K562 (cell line): Measurements from ENCODE around the gene CDKN1C. TPM values are rescaled to one million over a fixed set of nuclear protein-coding genes. Genes with fewer than 3 reads are reported as not detected.

ENCODE experiments used
- ATAC-seq: fragments of 200-7000 bp; cut with Tn5 transposase; 3 replicates; pipeline ENCODE4 v1.9.1; 2020; ENCODE audit warnings: moderate library complexity
- BruUV-seq: library from RNA; stranded (reverse); fragments of 400-500 nt; replicated peaks from 2 replicates; lab custom pipeline; 2021; lab: Mats Ljungman, UMichigan
- CTCF ChIA-PET: fragments of 300-600 bp; formaldehyde crosslinking; extraction: SDS; loops from one replicate; lab custom pipeline; 2021; ENCODE audit warnings: low intra/inter-chr PET ratio; lab: Yijun Ruan, JAX
- POLR2A ChIA-PET: fragments of 300-600, 350-650 bp; sonication (Branson Sonifier 250); formaldehyde crosslinking; extraction: SDS; loops from one replicate; lab custom pipeline; 2021; ENCODE audit warnings: antibody characterized with exemption, inconsistent platforms; lab: Yijun Ruan, JAX
- DNase-seq, 4 experiments: peaks; one replicate each; pipeline versions ENCODE4 v3.0.0 to v3.0.0-alpha.2; 2011 to 2018; ENCODE audit warnings: low spot score in 3 of 4, mixed read lengths in 3 of 4; ENCODE audit errors: extremely low read depth in 1 of 4
- FAIRE-seq: peaks from 2 replicates; lab custom pipeline; 2011; peaks lifted over from hg19 to GRCh38; lab: Jason Lieb, UNC
- H2AFZ ChIP-seq: 2 replicates; pipeline ENCODE4 v1.6.0; 2011; ENCODE audit warnings: low read depth, low read length, control low read depth, inconsistent platforms
- H3K27ac ChIP-seq: fragments of 200-600 bp; 3 replicates; pipeline ENCODE4 v1.8.0; 2011; ENCODE audit warnings: low read depth, mild to moderate bottlenecking, control low read depth, inconsistent platforms, low read length, moderate library complexity, mixed read lengths; ENCODE audit errors: extremely low read depth
- H3K27me3 ChIP-seq, 2 experiments: fragments of 300-600 bp in 1 of 2; 2 replicates in 1 of 2; 3 replicates in 1 of 2; pipeline versions ENCODE4 v1.6.0 to v1.8.0; 2011; ENCODE audit warnings: inconsistent platforms in 2 of 2, low read length in 2 of 2, mild to moderate bottlenecking in 1 of 2, mixed read lengths in 1 of 2, moderate library complexity in 1 of 2; ENCODE audit not compliant: control insufficient read depth in 2 of 2, insufficient read depth in 2 of 2
- H3K36me3 ChIP-seq: fragments of 300-600 bp; 3 replicates; pipeline ENCODE4 v1.8.0; 2011; ENCODE audit warnings: mild to moderate bottlenecking, low read length, inconsistent platforms; ENCODE audit not compliant: control insufficient read depth, insufficient read depth
- H3K4me1 ChIP-seq, 2 experiments: fragments of 200-600 bp in 1 of 2; replicated peaks in 1 of 2; 2 replicates in 1 of 2; 3 replicates in 1 of 2; pipeline versions ENCODE4 v1.5.1 to v1.8.0; 2011; ENCODE audit warnings: inconsistent platforms in 2 of 2, low read length in 2 of 2, mild to moderate bottlenecking in 1 of 2, mixed read lengths in 1 of 2, moderate library complexity in 1 of 2; ENCODE audit not compliant: control insufficient read depth in 2 of 2, insufficient read depth in 2 of 2
- H3K4me2 ChIP-seq: 2 replicates; pipeline ENCODE4 v1.6.1; 2011; ENCODE audit warnings: low read length, control low read depth, inconsistent platforms, mixed read lengths; ENCODE audit not compliant: insufficient read depth
- H3K4me3 ChIP-seq: fragments of 200-600 bp; sonication (generic), shearing (Covaris generic); 2 replicates; pipeline ENCODE4 v1.5.1; 2016; ENCODE audit warnings: control low read depth, inconsistent platforms
- H3K79me2 ChIP-seq: fragments of 200-600 bp; 3 replicates; pipeline ENCODE4 v1.8.0; 2011; ENCODE audit warnings: low read length, inconsistent platforms; ENCODE audit not compliant: control insufficient read depth, insufficient read depth
- H3K9ac ChIP-seq, 2 experiments: 2 replicates each; pipeline versions ENCODE4 v1.6.0 to v1.6.1; 2011; ENCODE audit warnings: low read depth in 2 of 2, low read length in 2 of 2, control low read depth in 1 of 2, inconsistent platforms in 1 of 2, mild to moderate bottlenecking in 1 of 2, mixed read lengths in 1 of 2; ENCODE audit not compliant: insufficient read depth in 1 of 2
- H3K9me1 ChIP-seq: one replicate; pipeline ENCODE4 v1.6.0; 2011; ENCODE audit warnings: inconsistent platforms, mild to moderate bottlenecking, low read length, moderate library complexity; ENCODE audit not compliant: control insufficient read depth, insufficient read depth
- H3K9me3 ChIP-seq: replicated peaks from 2 replicates; pipeline ENCODE4 v1.5.1; 2011; ENCODE audit warnings: low read depth, low read length, inconsistent platforms; ENCODE audit not compliant: control insufficient read depth, insufficient read depth
- H4K20me1 ChIP-seq: replicated peaks from 2 replicates; pipeline ENCODE4 v1.6.1; 2011; ENCODE audit warnings: low read length, inconsistent platforms, mixed read lengths; ENCODE audit not compliant: control insufficient read depth, insufficient read depth
- ATF7 ChIP-seq: fragments of 450-650 bp; IDR thresholded peaks from 2 replicates; pipeline ENCODE4 v1.7.1; 2014; ENCODE audit warnings: mild to moderate bottlenecking, moderate library complexity
- CAMTA2 ChIP-seq: fragments of 250-450 bp; sonication (Bioruptor Pico); conservative IDR thresholded peaks from 2 replicates; pipeline ENCODE4 v1.5.1; 2022
- DPF2 ChIP-seq: fragments of 450-650 bp; IDR thresholded peaks from 2 replicates; pipeline ENCODE4 v1.6.1; 2016
- GABPB1 ChIP-seq: sonication (generic); formaldehyde crosslinking; IDR thresholded peaks from 2 replicates; pipeline ENCODE4 v1.8.0; 2022; ENCODE audit warnings: mild to moderate bottlenecking, missing genetic modification reagents
- L3MBTL2 ChIP-seq: fragments of 450-650 bp; IDR thresholded peaks from 2 replicates; pipeline ENCODE4 v1.6.1; 2016; ENCODE audit warnings: mild to moderate bottlenecking, moderate library complexity
- MAZ ChIP-seq, 2 experiments: fragments of 450-650 bp in 1 of 2; sonication (generic) in 1 of 2; formaldehyde crosslinking; IDR thresholded peaks in 1 of 2; conservative IDR thresholded peaks in 1 of 2; 2 replicates each; pipeline versions ENCODE4 v1.4.0 to v1.5.0; 2020; ENCODE audit warnings: mild to moderate bottlenecking in 1 of 2, missing genetic modification reagents in 1 of 2
- MTA3 ChIP-seq: fragments of 450-650 bp; formaldehyde crosslinking; IDR thresholded peaks from 2 replicates; pipeline ENCODE4 v1.6.1; 2017; ENCODE audit warnings: mild to moderate bottlenecking, borderline replicate concordance
- PCBP2 ChIP-seq: fragments of 200-400 bp; formaldehyde crosslinking; IDR thresholded peaks from 2 replicates; pipeline ENCODE4 v1.6.1; 2018; ENCODE audit warnings: low read length, low read depth, mild to moderate bottlenecking, moderate library complexity; ENCODE audit not compliant: poor library complexity, severe bottlenecking
- RAD21 ChIP-seq, 2 experiments: fragments of 250-450 bp in 1 of 2; fragments of 450-650 bp in 1 of 2; sonication (Bioruptor Pico) in 1 of 2; formaldehyde crosslinking in 1 of 2; IDR thresholded peaks in 1 of 2; conservative IDR thresholded peaks in 1 of 2; 2 replicates each; pipeline versions ENCODE4 v1.4.0 to v1.8.0; 2020 to 2022; ENCODE audit warnings: mild to moderate bottlenecking in 2 of 2, moderate library complexity in 1 of 2
- RB1 ChIP-seq: fragments of 450-650 bp; IDR thresholded peaks from 2 replicates; pipeline ENCODE4 v1.6.1; 2017; ENCODE audit warnings: low read depth, mild to moderate bottlenecking
- ZBTB7A ChIP-seq: IDR thresholded peaks from 2 replicates; pipeline ENCODE4 v1.6.1; 2011; ENCODE audit warnings: low read depth, mild to moderate bottlenecking, low read length, moderate library complexity, borderline replicate concordance; ENCODE audit not compliant: control insufficient read depth
- ZNF395 ChIP-seq: fragments of 200-800 bp; sonication (Bioruptor generic); IDR thresholded peaks from 2 replicates; pipeline ENCODE4 v1.6.1; 2017; ENCODE audit warnings: missing genetic modification characterization, missing compliant biosample characterization
- ZNF408 ChIP-seq: fragments of 250-450 bp; sonication (Bioruptor Pico); IDR thresholded peaks from 2 replicates; pipeline ENCODE4 v1.4.0; 2020; ENCODE audit warnings: low read depth, mild to moderate bottlenecking, moderate library complexity
- ZNF583 ChIP-seq: fragments of 250-450 bp; sonication (Bioruptor Pico); IDR thresholded peaks from 2 replicates; pipeline ENCODE4 v1.4.0; 2020
- WGBS: fragments of 100-300 bp; shearing (Covaris generic); methylation state at CpG from one replicate; pipeline ENCODE4 v1.1.6; 2016; ENCODE audit warnings: low coverage, mixed read lengths; ENCODE audit not compliant: insufficient coverage; ENCODE audit errors: missing lambda C conversion rate; 5-methylcytosine and 5-hydroxymethylcytosine counted together
- in situ Hi-C: fragments of 300-500 bp; cut with MboI; formaldehyde crosslinking; loops from 4 replicates; pipeline ENCODE4 v1.15.0; 2018; ENCODE audit warnings: inconsistent platforms, mixed read lengths
- intact Hi-C: fragments of 100-400 bp; cut with micrococcal nuclease; formaldehyde crosslinking; loops from 2 replicates; pipeline ENCODE4 v1.14.2; 2022
- polyA plus RNA-seq, 8 experiments: library from polyadenylated mRNA; depleted of rRNA in 4 of 8; stranded (reverse) in 5 of 8; unstranded in 3 of 8; fragments of >200 nt; fragmentation: Nextera tagmentation in 2 of 8; fragmentation: Illumina TruSeq in 1 of 8; extraction: Ambion mirVana in 2 of 8; extraction: Trizol in 1 of 8; gene quantifications; 2 replicates each; pipeline versions ENCODE4 v1.2.1 to v1.2.3, GENCODE V29; 2011 to 2014; ENCODE audit warnings: inconsistent platforms in 1 of 8, missing spikeins in 1 of 8
- total RNA-seq, 7 experiments: library from RNA; depleted of rRNA in 6 of 7; stranded (reverse); fragments of >200 nt in 6 of 7; fragmentation: Illumina TruSeq in 2 of 7; extraction: Trizol in 2 of 7; gene quantifications; 2 replicates each; pipeline versions ENCODE4 v1.2.1 to v1.2.3, GENCODE V29; 2011 to 2021; ENCODE audit warnings: low replicate concordance in 1 of 7
- TF ChIP-seq, protein P1 (sequence below), 2 experiments: IDR thresholded peaks; 2 replicates each; pipeline ENCODE4 v1.6.1; 2011; ENCODE audit warnings: borderline replicate concordance in 1 of 2, control low read depth in 1 of 2, low read depth in 1 of 2, low read length in 1 of 2, mild to moderate bottlenecking in 1 of 2, mixed read lengths in 1 of 2, moderate library complexity in 1 of 2; ENCODE audit not compliant: insufficient read depth in 1 of 2, insufficient read length in 1 of 2, poor library complexity in 1 of 2, severe bottlenecking in 1 of 2; ENCODE audit errors: extremely low read depth in 1 of 2
- TF ChIP-seq, protein P2 (sequence below): fragments of 200-800 bp; sonication (Bioruptor generic); IDR thresholded peaks from 2 replicates; pipeline ENCODE4 v1.6.1; 2017; ENCODE audit warnings: missing genetic modification characterization, missing compliant biosample characterization

Gene CDKN1C
- total and polyA plus RNA-seq, 9 of the 15 experiments (the other 6 are each of a cell fraction or from before 2014, with no cell fraction given), result 2.8 to 21.1 (median 9.3) TPM

GRCh38 chr11:2886191-2886894, 768 bp upstream of the CDKN1C start:
- Histone ChIP-seq H3K9me1 (no peaks in the 10 kb centered on the region), H2AFZ (peak overlapping the region; percentile 69), H3K27me3 (0 out of 5 replicates have a peak, but pooled peaks cover 0 to 5% of the 10 kb centered on the region in 2 experiments), H3K27ac (no peak overlapping the region), H3K4me1 (peaks cover 28 to 84% of the 10 kb centered on the region in 2 experiments), H3K4me3 (no peak overlapping the region), H3K36me3 (no peaks in the 10 kb centered on the region), H4K20me1 (no peaks in the 10 kb centered on the region), H3K9me3 (no peaks in the 10 kb centered on the region), H3K4me2 (peak overlapping the region; percentile 53), H3K79me2 (no peaks in the 10 kb centered on the region), H3K9ac (peak overlapping the region; percentile 14 to 81; a peak in 3 of 4 replicates)
- DNase-seq (peak in 1 of 4 experiments; percentile 31), FAIRE-seq (no peak), ATAC-seq (no peak)
- in situ Hi-C loops, result loop anchor here (5.0 kb wide), 1 partner anchor 354 kb away; no protein-coding TSS in a partner anchor
- intact Hi-C loops, result loop anchor here (5.0 to 10.0 kb wide), 2 partner anchors 189 to 322 kb away; partner anchors contain the start of gene KCNQ1OT1
- WGBS, result 40% methylated on average over 30 of the region's 49 CpGs
- ChIA-PET POLR2A (interaction anchor here (0.5 to 2.0 kb wide), 5 partner anchors 187 to 417 kb away, joined by 4 to 10 read pairs (median 4); partner anchors contain the start of gene KCNQ1OT1), CTCF (interaction anchor here (10.6 kb wide), 1 partner anchor 352 kb away, joined by 228 read pairs; no protein-coding TSS in a partner anchor)
- BruUV-seq, result no TSS peak
- TF ChIP-seq PCBP2, result no peak
- TF ChIP-seq ZNF395 (CRISPR knock-in tag), result no peak
- TF ChIP-seq MTA3, result 0 out of 2 replicates have a peak, but pooled peaks have one; percentile 29
- peak; percentile 40; the same call in 1 of the 2 replicates for TF ChIP-seq RB1
- TF ChIP-seq ZBTB7A, result peak; percentile 19; the same call in 1 of the 2 replicates
- no peak for TF ChIP-seq CAMTA2 (CRISPR knock-in tag)
- peak; percentile 14; the same call in 1 of the 2 replicates for TF ChIP-seq ATF7
- TF ChIP-seq ZNF583, result 0 out of 2 replicates have a peak, but pooled peaks have one; percentile 18
- TF ChIP-seq, protein P1, sequence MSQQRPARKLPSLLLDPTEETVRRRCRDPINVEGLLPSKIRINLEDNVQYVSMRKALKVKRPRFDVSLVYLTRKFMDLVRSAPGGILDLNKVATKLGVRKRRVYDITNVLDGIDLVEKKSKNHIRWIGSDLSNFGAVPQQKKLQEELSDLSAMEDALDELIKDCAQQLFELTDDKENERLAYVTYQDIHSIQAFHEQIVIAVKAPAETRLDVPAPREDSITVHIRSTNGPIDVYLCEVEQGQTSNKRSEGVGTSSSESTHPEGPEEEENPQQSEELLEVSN (IDR thresholded peaks at IDR 0.05; ENCODE audit: borderline replicate concordance in 1 of 2, extremely low read depth in 1 of 2, insufficient read depth in 1 of 2, insufficient read length in 1 of 2, low read depth in 1 of 2, low read length in 1 of 2, poor library complexity in 1 of 2, severe bottlenecking in 1 of 2), result peak in 1 of 2 experiments; percentile 62
- TF ChIP-seq, protein P2, sequence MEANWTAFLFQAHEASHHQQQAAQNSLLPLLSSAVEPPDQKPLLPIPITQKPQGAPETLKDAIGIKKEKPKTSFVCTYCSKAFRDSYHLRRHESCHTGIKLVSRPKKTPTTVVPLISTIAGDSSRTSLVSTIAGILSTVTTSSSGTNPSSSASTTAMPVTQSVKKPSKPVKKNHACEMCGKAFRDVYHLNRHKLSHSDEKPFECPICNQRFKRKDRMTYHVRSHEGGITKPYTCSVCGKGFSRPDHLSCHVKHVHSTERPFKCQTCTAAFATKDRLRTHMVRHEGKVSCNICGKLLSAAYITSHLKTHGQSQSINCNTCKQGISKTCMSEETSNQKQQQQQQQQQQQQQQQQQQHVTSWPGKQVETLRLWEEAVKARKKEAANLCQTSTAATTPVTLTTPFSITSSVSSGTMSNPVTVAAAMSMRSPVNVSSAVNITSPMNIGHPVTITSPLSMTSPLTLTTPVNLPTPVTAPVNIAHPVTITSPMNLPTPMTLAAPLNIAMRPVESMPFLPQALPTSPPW (CRISPR knock-in tag), result peak; percentile 48; the same call in 1 of the 2 replicates
- TF ChIP-seq DPF2, result 0 out of 2 replicates have a peak, but pooled peaks have one; percentile 16
- peak; percentile 51; the same call in 1 of the 2 replicates for TF ChIP-seq L3MBTL2
- TF ChIP-seq GABPB1 (CRISPR knock-in tag), result 0 out of 2 replicates have a peak, but pooled peaks have one; percentile 34
- TF ChIP-seq RAD21 (CRISPR knock-in tag; conservative IDR thresholded peaks at IDR 0.05 in 1 of 2, IDR thresholded peaks at IDR 0.05 in 1 of 2), result 0 out of 4 replicates have a peak, but pooled peaks of 1 of the 2 experiments have one; percentile 6
- peak in 1 of 2 experiments; percentile 19; a peak in 1 of 4 replicates for TF ChIP-seq MAZ (CRISPR knock-in tag; conservative IDR thresholded peaks at IDR 0.05 in 1 of 2, IDR thresholded peaks at IDR 0.05 in 1 of 2)
- TF ChIP-seq ZNF408 (CRISPR knock-in tag), result no peak
